HCT116 (cell line): Measurements from ENCODE around the gene WNT9B. TPM values are rescaled to one million over a fixed set of nuclear protein-coding genes. Genes with fewer than 3 reads are reported as not detected.

ENCODE experiments used
- ATAC-seq: fragments of 200-7000 bp; cut with Tn5 transposase; 2 replicates; pipeline ENCODE4 v1.9.1; 2020; ENCODE audit warnings: mild to moderate bottlenecking, moderate library complexity
- BruUV-seq: library from RNA; stranded (reverse); fragments of 400-500 nt; replicated peaks from 2 replicates; lab custom pipeline; 2021; lab: Mats Ljungman, UMichigan
- CTCF ChIA-PET: fragments of 300-600 bp; sonication (Branson Sonifier 250); formaldehyde crosslinking; loops from one replicate; lab custom pipeline; 2021; ENCODE audit warnings: antibody characterized with exemption; lab: Charles Lee
- POLR2A ChIA-PET: fragments of 300-600, 350-600 bp; sonication (Branson Sonifier 250); formaldehyde crosslinking; loops from one replicate; lab custom pipeline; 2021; ENCODE audit warnings: antibody characterized with exemption; lab: Charles Lee
- RAD21 ChIA-PET, 2 experiments: fragments of 300-600 bp; sonication (Branson Sonifier 250); formaldehyde crosslinking; loops; one replicate each; lab custom pipeline; 2023; ENCODE audit warnings: low total read pairs in 2 of 2; ENCODE audit not compliant: uncharacterized antibody in 2 of 2, unreplicated experiment in 2 of 2, low non-redundant PET in 1 of 2; lab: Charles Lee
- DNase-seq: peaks from one replicate; pipeline ENCODE4 v3.0.0-alpha.2; 2010; ENCODE audit warnings: low read depth, low spot score
- H2AFZ ChIP-seq: fragments of 200-600 bp; shearing (Covaris generic), sonication (generic); 2 replicates; pipeline ENCODE4 v1.6.1; 2017; ENCODE audit warnings: low read depth, mixed run types, mixed read lengths, antibody characterized with exemption, low read length; ENCODE audit not compliant: poor library complexity, severe bottlenecking
- H3K27ac ChIP-seq: 2 replicates; pipeline ENCODE4 v1.5.1; 2012; ENCODE audit warnings: low read depth, low read length
- H3K27me3 ChIP-seq: fragments of 200-600 bp; sonication (generic); 2 replicates; pipeline ENCODE4 v1.6.1; 2016; ENCODE audit warnings: mixed run types, low read length, mixed read lengths; ENCODE audit not compliant: insufficient read depth
- H3K36me3 ChIP-seq, 2 experiments: fragments of 200-500 bp in 1 of 2; fragments of 200-600 bp in 1 of 2; sonication (Bioruptor generic) in 1 of 2; sonication (generic) in 1 of 2; 2 replicates each; pipeline versions ENCODE4 v1.5.1 to v1.6.1; 2014 to 2016; ENCODE audit warnings: low read length in 2 of 2, inconsistent platforms in 1 of 2, mixed read lengths in 1 of 2, mixed run types in 1 of 2; ENCODE audit not compliant: insufficient read depth in 2 of 2, control insufficient read depth in 1 of 2
- H3K4me1 ChIP-seq, 2 experiments: fragments of 200-600 bp in 1 of 2; sonication (generic) in 1 of 2; 2 replicates each; pipeline versions ENCODE4 v1.5.1 to v1.6.1; 2012 to 2017; ENCODE audit warnings: low read length in 2 of 2, inconsistent platforms in 1 of 2, mild to moderate bottlenecking in 1 of 2, mixed read lengths in 1 of 2, mixed run types in 1 of 2, moderate library complexity in 1 of 2; ENCODE audit not compliant: insufficient read depth in 2 of 2, control insufficient read depth in 1 of 2
- H3K4me2 ChIP-seq: fragments of 200-600 bp; sonication (generic); 2 replicates; pipeline ENCODE4 v1.6.1; 2017; ENCODE audit warnings: mixed run types, low read length, mixed read lengths
- H3K4me3 ChIP-seq, 2 experiments: fragments of 200-600 bp in 1 of 2; sonication (generic) in 1 of 2; replicated peaks in 1 of 2; 2 replicates each; pipeline ENCODE4 v1.5.1; 2011 to 2016; ENCODE audit warnings: low read length in 2 of 2, control low read depth in 1 of 2, low read depth in 1 of 2, mild to moderate bottlenecking in 1 of 2, mixed read lengths in 1 of 2, mixed run types in 1 of 2
- H3K79me2 ChIP-seq: fragments of 200-600 bp; sonication (generic); 2 replicates; pipeline ENCODE4 v1.6.1; 2017; ENCODE audit warnings: mild to moderate bottlenecking, mixed run types, low read length, moderate library complexity, mixed read lengths; ENCODE audit not compliant: insufficient read depth
- H3K9ac ChIP-seq: fragments of 200-600 bp; sonication (generic); 2 replicates; pipeline ENCODE4 v1.6.1; 2016; ENCODE audit warnings: low read length, mixed read lengths
- H3K9me2 ChIP-seq: fragments of 200-600 bp; sonication (generic), shearing (Covaris generic); 2 replicates; pipeline ENCODE4 v1.6.1; 2017; ENCODE audit warnings: mixed run types, mild to moderate bottlenecking, moderate library complexity; ENCODE audit not compliant: insufficient read depth
- H3K9me3 ChIP-seq, 2 experiments: fragments of 200-500 bp in 1 of 2; fragments of 200-600 bp in 1 of 2; sonication (Bioruptor generic) in 1 of 2; sonication (generic) in 1 of 2; 2 replicates each; pipeline ENCODE4 v1.6.1; 2014 to 2017; ENCODE audit warnings: low read length in 2 of 2, mixed read lengths in 2 of 2, inconsistent platforms in 1 of 2, low read depth in 1 of 2, mild to moderate bottlenecking in 1 of 2, mixed run types in 1 of 2, moderate library complexity in 1 of 2; ENCODE audit not compliant: control insufficient read depth in 1 of 2, insufficient read depth in 1 of 2
- H4K20me1 ChIP-seq: fragments of 200-600 bp; sonication (generic), shearing (Covaris generic); 2 replicates; pipeline ENCODE4 v1.6.1; 2017; ENCODE audit warnings: mixed run types, mild to moderate bottlenecking, moderate library complexity; ENCODE audit not compliant: insufficient read depth
- CTCF ChIP-seq, 3 experiments: fragments of 200-600 bp in 1 of 3; sonication (generic) in 1 of 3; IDR thresholded peaks in 2 of 3; conservative IDR thresholded peaks in 1 of 3; 2 replicates each; pipeline ENCODE4 v1.5.1; 2012 to 2017; ENCODE audit warnings: low read depth in 2 of 3, low read length in 2 of 3, antibody characterized with exemption in 1 of 3, borderline replicate concordance in 1 of 3, control low read depth in 1 of 3, mild to moderate bottlenecking in 1 of 3, mixed read lengths in 1 of 3, mixed run types in 1 of 3, moderate library complexity in 1 of 3; ENCODE audit not compliant: insufficient read depth in 1 of 3
- EGR1 ChIP-seq: IDR thresholded peaks from 2 replicates; pipeline ENCODE4 v1.6.1; 2012; ENCODE audit warnings: low read depth
- JUND ChIP-seq: IDR thresholded peaks from 2 replicates; pipeline ENCODE4 v1.6.1; 2012
- POLR2AphosphoS5 ChIP-seq: IDR thresholded peaks from 2 replicates; pipeline ENCODE4 v1.6.1; 2011; ENCODE audit warnings: mild to moderate bottlenecking, low read depth, low read length, moderate library complexity
- ZBTB33 ChIP-seq: IDR thresholded peaks from 2 replicates; pipeline ENCODE4 v1.6.1; 2011; ENCODE audit warnings: mild to moderate bottlenecking, low read length, moderate library complexity; ENCODE audit not compliant: insufficient replicate concordance; ENCODE audit errors: extremely low read depth
- intact Hi-C: fragments of 100-400 bp; cut with micrococcal nuclease; formaldehyde crosslinking; loops from 2 replicates; pipeline ENCODE4 v1.10.0; 2022
- total RNA-seq: library from RNA; stranded (reverse); gene quantifications from one replicate; pipeline ENCODE4 v1.2.1, GENCODE V29; 2021; ENCODE audit not compliant: unreplicated experiment

The WNT9B gene
- total RNA-seq, 1 experiment from 2014 or later = not detected

- no peak for DNase-seq
- no peak overlapping the region for H2AFZ ChIP-seq
- ChIA-PET RAD21 (no interaction called here), POLR2A (no interaction called here), CTCF (no interaction called here)
- intact Hi-C loops = no loop called here
- peaks cover 0 to 10% of the 10 kb centered on the region in 2 experiments; a peak in 2 of 4 replicates for H3K4me1 ChIP-seq
- no peaks in the 10 kb centered on the region for H4K20me1 ChIP-seq
- no peaks in the 10 kb centered on the region for H3K36me3 ChIP-seq
- H3K27me3 ChIP-seq = no peaks in the 10 kb centered on the region
- H3K9me3 ChIP-seq = no peaks in the 10 kb centered on the region
- TF ChIP-seq ZBTB33 (no peak), CTCF (IDR thresholded peaks at IDR 0.05 in 2 of 3, conservative IDR thresholded peaks at IDR 0.05 in 1 of 3; ENCODE audit: borderline replicate concordance in 1 of 3, insufficient read depth in 1 of 3, low read depth in 2 of 3, low read length in 2 of 3) (no peak), EGR1 (no peak), POLR2AphosphoS5 (no peak), JUND (no peak)
- H3K9ac ChIP-seq = no peak overlapping the region
- H3K27ac ChIP-seq = no peak overlapping the region
- BruUV-seq = no TSS peak
- no peak for ATAC-seq
- no peak overlapping the region for H3K4me2 ChIP-seq
- no peaks in the 10 kb centered on the region for H3K9me2 ChIP-seq
- H3K4me3 ChIP-seq = no peak overlapping the region
- H3K79me2 ChIP-seq = no peaks in the 10 kb centered on the region
These were observed 33.5 kb upstream of the WNT9B start for GRCh38 chr17:46817901-46818209.
